Raji (cell line): ENCODE results near the gene C19orf73.

Experiments
- POLR2A ChIP-seq: IDR thresholded peaks from 2 replicates; pipeline ENCODE4 v1.6.1; 2011; ENCODE audit warnings: low read depth, low read length, control low read depth; ENCODE audit not compliant: insufficient read depth

Gene C19orf73

GRCh38 chr19:49070416-49070815, 48.5 kb downstream of the C19orf73 start:
- TF ChIP-seq POLR2A: no peak

- no peak for TF ChIP-seq POLR2A
Measured at GRCh38 chr19:49069026-49069425, 49.9 kb downstream of the C19orf73 start.
